Panc1 (cell line): Measurements from ENCODE around the gene SLC6A1. TPM values are rescaled to one million over a fixed set of nuclear protein-coding genes. Genes with fewer than 3 reads are reported as not detected.

Experiments
- ATAC-seq: fragments of 200-7000 bp; cut with Tn5 transposase; 2 replicates; pipeline ENCODE4 v1.9.1; 2020; ENCODE audit warnings: mild to moderate bottlenecking, moderate library complexity
- BruUV-seq: library from RNA; stranded (reverse); fragments of 400-500 nt; replicated peaks from 2 replicates; lab custom pipeline; 2021; lab: Mats Ljungman, UMichigan
- CTCF ChIA-PET: fragments of 300-600 bp; sonication (Branson Sonifier 250); formaldehyde crosslinking; loops from one replicate; lab custom pipeline; 2022; ENCODE audit warnings: antibody characterized with exemption; lab: Charles Lee
- POLR2A ChIA-PET: fragments of 300-600 bp; sonication (Branson Sonifier 250); formaldehyde crosslinking; loops from one replicate; lab custom pipeline; 2022; ENCODE audit warnings: antibody characterized with exemption; lab: Charles Lee
- DNase-seq: peaks from one replicate; pipeline ENCODE4 v3.0.0-alpha.2; 2010; ENCODE audit warnings: low read depth, low spot score
- H3K27ac ChIP-seq: 2 replicates; pipeline ENCODE4 v1.5.1; 2011; ENCODE audit warnings: mild to moderate bottlenecking, low read length, inconsistent platforms
- H3K27me3 ChIP-seq: fragments of 200-500 bp; sonication (Bioruptor generic); 2 replicates; pipeline ENCODE4 v1.6.0; 2014; ENCODE audit warnings: low read length, inconsistent platforms; ENCODE audit not compliant: control insufficient read depth, insufficient read depth
- H3K36me3 ChIP-seq: fragments of 200-500 bp; sonication (Bioruptor generic); 2 replicates; pipeline ENCODE4 v1.5.1; 2014; ENCODE audit warnings: inconsistent platforms, mild to moderate bottlenecking, low read length, moderate library complexity; ENCODE audit not compliant: control insufficient read depth, insufficient read depth
- H3K4me1 ChIP-seq: 2 replicates; pipeline ENCODE4 v1.5.1; 2011; ENCODE audit warnings: inconsistent platforms, mild to moderate bottlenecking, low read length, moderate library complexity; ENCODE audit not compliant: control insufficient read depth, insufficient read depth
- H3K4me3 ChIP-seq, 2 experiments: 2 replicates each; pipeline ENCODE4 v1.5.1; 2011 to 2012; ENCODE audit warnings: low read depth in 2 of 2, low read length in 2 of 2, mild to moderate bottlenecking in 2 of 2, inconsistent platforms in 1 of 2, moderate library complexity in 1 of 2
- H3K9me3 ChIP-seq: fragments of 200-500 bp; sonication (Bioruptor generic); 2 replicates; pipeline ENCODE4 v1.5.1; 2014; ENCODE audit warnings: low read depth, mild to moderate bottlenecking, inconsistent platforms, low read length, moderate library complexity; ENCODE audit not compliant: control insufficient read depth, insufficient read depth
- CTCF ChIP-seq: fragments of 450-650 bp; IDR thresholded peaks from 2 replicates; pipeline ENCODE4 v1.5.1; 2017; ENCODE audit warnings: mild to moderate bottlenecking
- POLR2AphosphoS5 ChIP-seq: IDR thresholded peaks from 2 replicates; pipeline ENCODE4 v1.6.1; 2012; ENCODE audit warnings: mild to moderate bottlenecking, low read depth, low read length, moderate library complexity
- SIN3A ChIP-seq: IDR thresholded peaks from 2 replicates; pipeline ENCODE4 v1.6.1; 2012; ENCODE audit warnings: low read depth, mild to moderate bottlenecking, low read length, moderate library complexity, borderline replicate concordance; ENCODE audit not compliant: insufficient read depth
- TCF7L2 ChIP-seq: IDR thresholded peaks from 2 replicates; pipeline ENCODE4 v1.6.1; 2011; ENCODE audit warnings: mild to moderate bottlenecking, low read depth, low read length, inconsistent platforms
- in situ Hi-C: cut with HindIII; loops from 2 replicates; pipeline ENCODE4 v1.10.0; 2016; ENCODE audit warnings: low sequenced_read_pairs, low pct_unique_long_range_greater_than_20kb
- intact Hi-C: fragments of 100-400 bp; cut with micrococcal nuclease; formaldehyde crosslinking; loops from one replicate; pipeline ENCODE4 v1.10.0; 2022; ENCODE audit not compliant: unreplicated experiment
- total RNA-seq: library from RNA; stranded (reverse); gene quantifications from one replicate; pipeline ENCODE4 v1.2.1, GENCODE V29; 2021; ENCODE audit not compliant: unreplicated experiment
- TF ChIP-seq, protein P1 (sequence below), 2 experiments: IDR thresholded peaks; 2 replicates each; pipeline ENCODE4 v1.6.1; 2011 to 2012; ENCODE audit warnings: low read depth in 2 of 2, control low read depth in 1 of 2, low read length in 1 of 2, mild to moderate bottlenecking in 1 of 2, moderate library complexity in 1 of 2; ENCODE audit not compliant: insufficient read depth in 1 of 2

SLC6A1 gene
- total RNA-seq, 1 experiment from 2014 or later, result not detected

DNA sequence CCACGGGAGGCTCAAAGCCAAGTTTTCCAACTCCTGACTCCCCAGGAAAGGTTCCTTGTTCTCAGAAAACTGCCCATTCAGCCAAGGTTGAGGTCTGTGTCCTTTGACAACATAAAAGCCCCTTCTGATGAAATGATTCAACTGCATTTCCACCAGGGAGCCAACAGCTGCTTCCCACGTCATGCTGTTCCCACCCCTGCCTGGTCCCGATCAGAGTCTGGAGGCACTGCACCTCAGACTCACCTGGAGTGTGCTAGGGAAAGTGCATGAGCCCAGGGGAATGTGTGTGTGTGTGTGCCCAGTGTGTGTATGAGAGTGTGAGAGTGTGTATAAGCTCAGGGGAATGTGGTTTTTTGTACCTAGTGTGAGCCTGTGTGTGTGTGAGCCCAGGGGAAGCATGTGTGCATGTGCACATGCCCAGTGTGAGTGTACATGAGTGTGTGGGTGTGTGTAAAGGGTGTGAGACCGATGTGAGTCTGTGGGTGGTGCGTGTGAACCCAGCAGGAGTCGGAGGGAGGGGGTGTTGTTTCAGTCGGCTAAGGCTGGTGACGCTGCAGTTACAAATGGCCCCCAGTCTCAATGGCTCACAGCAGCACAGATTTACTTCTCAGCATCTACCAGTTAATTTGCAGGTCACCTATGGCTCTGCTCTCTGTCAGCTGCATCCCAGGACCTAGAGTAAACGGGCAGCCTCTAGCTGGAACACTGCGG lies 20.3 kb upstream of the SLC6A1 start:
- CTCF ChIA-PET, result no interaction called here
- H3K9me3 ChIP-seq, result no peaks in the 10 kb centered on the region
- no peak for ATAC-seq
- H3K4me1 ChIP-seq, result no peaks in the 10 kb centered on the region
- H3K4me3 ChIP-seq, result no peak overlapping the region
- no peak for TF ChIP-seq POLR2AphosphoS5
- TF ChIP-seq CTCF, result no peak
- TF ChIP-seq SIN3A, result no peak
- TF ChIP-seq, protein P1, sequence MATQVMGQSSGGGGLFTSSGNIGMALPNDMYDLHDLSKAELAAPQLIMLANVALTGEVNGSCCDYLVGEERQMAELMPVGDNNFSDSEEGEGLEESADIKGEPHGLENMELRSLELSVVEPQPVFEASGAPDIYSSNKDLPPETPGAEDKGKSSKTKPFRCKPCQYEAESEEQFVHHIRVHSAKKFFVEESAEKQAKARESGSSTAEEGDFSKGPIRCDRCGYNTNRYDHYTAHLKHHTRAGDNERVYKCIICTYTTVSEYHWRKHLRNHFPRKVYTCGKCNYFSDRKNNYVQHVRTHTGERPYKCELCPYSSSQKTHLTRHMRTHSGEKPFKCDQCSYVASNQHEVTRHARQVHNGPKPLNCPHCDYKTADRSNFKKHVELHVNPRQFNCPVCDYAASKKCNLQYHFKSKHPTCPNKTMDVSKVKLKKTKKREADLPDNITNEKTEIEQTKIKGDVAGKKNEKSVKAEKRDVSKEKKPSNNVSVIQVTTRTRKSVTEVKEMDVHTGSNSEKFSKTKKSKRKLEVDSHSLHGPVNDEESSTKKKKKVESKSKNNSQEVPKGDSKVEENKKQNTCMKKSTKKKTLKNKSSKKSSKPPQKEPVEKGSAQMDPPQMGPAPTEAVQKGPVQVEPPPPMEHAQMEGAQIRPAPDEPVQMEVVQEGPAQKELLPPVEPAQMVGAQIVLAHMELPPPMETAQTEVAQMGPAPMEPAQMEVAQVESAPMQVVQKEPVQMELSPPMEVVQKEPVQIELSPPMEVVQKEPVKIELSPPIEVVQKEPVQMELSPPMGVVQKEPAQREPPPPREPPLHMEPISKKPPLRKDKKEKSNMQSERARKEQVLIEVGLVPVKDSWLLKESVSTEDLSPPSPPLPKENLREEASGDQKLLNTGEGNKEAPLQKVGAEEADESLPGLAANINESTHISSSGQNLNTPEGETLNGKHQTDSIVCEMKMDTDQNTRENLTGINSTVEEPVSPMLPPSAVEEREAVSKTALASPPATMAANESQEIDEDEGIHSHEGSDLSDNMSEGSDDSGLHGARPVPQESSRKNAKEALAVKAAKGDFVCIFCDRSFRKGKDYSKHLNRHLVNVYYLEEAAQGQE (IDR thresholded peaks at IDR 0.05; ENCODE audit: insufficient read depth in 1 of 2, low read depth in 2 of 2, low read length in 1 of 2), result no peak
- no peak for TF ChIP-seq TCF7L2
- DNase-seq, result no peak
- BruUV-seq, result no TSS peak
- intact Hi-C loops (no loop called here), in situ Hi-C loops (no loop called here)
- no peaks in the 10 kb centered on the region for H3K36me3 ChIP-seq
- no peak overlapping the region for H3K27ac ChIP-seq
- no peaks in the 10 kb centered on the region for H3K27me3 ChIP-seq
- POLR2A ChIA-PET, result no interaction called here

DNA sequence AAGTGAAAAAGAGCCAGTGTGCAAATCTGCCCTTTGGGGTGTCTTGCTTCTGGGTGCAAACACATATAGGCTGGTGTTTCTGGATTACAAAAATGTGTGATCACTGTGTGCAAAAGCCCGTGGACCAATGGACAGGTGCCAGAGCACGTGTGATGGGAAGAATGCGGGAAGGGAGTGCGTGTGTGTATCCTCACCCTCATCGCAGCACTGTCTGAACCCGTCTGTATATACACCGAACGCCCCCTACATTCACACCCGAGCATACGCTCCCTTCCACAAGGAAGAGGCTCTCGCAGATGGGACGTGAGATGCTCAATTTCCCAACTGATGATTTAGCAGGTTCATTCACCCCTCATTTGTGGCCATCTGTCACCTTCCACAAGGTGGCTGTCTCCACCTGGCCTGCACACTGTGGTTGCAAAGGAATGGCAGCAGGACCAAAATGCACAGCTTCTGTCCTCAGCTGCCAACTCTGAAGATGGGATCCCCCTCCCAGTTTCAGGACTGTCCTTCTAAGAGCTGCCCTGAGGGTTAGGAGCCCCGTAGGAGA lies 19.4 kb upstream of the SLC6A1 start:
- in situ Hi-C loops (no loop called here), intact Hi-C loops (no loop called here)
- Histone ChIP-seq H3K36me3 (no peaks in the 10 kb centered on the region), H3K27me3 (no peaks in the 10 kb centered on the region), H3K9me3 (no peaks in the 10 kb centered on the region), H3K4me3 (no peak overlapping the region), H3K27ac (no peak overlapping the region), H3K4me1 (no peaks in the 10 kb centered on the region)
- BruUV-seq, result no TSS peak
- ChIA-PET POLR2A (no interaction called here), CTCF (no interaction called here)
- TF ChIP-seq CTCF, result no peak
- no peak for TF ChIP-seq SIN3A
- no peak for TF ChIP-seq TCF7L2
- no peak for TF ChIP-seq POLR2AphosphoS5
- TF ChIP-seq, protein P1 (IDR thresholded peaks at IDR 0.05; ENCODE audit: insufficient read depth in 1 of 2, low read depth in 2 of 2, low read length in 1 of 2), result no peak
- no peak for ATAC-seq
- DNase-seq, result no peak
